Keratinocyte (primary cell): ENCODE results near the gene RBM10. TPM values are rescaled to one million over a fixed set of nuclear protein-coding genes. Genes with fewer than 3 reads are reported as not detected.

Source experiments
- DNase-seq: peaks from one replicate; pipeline ENCODE4 v3.0.0-alpha.2; 2011; ENCODE audit warnings: low read depth, missing footprints, low spot score
- FAIRE-seq: peaks from 2 replicates; lab custom pipeline; 2011; peaks lifted over from hg19 to GRCh38; lab: Jason Lieb, UNC
- H2AFZ ChIP-seq: 2 replicates; pipeline ENCODE4 v1.6.0; 2012; ENCODE audit warnings: low read length, control low read depth, inconsistent platforms; ENCODE audit not compliant: control insufficient read depth
- H3K27ac ChIP-seq: 2 replicates; pipeline ENCODE4 v1.5.1; 2011; ENCODE audit warnings: low read length; ENCODE audit not compliant: control insufficient read depth, insufficient read depth
- H3K27me3 ChIP-seq: 3 replicates; pipeline ENCODE4 v1.6.0; 2011; ENCODE audit warnings: low read length; ENCODE audit not compliant: control insufficient read depth, insufficient read depth; ENCODE audit errors: extremely low read depth
- H3K36me3 ChIP-seq, 2 experiments: 2 replicates in 1 of 2; 3 replicates in 1 of 2; pipeline ENCODE4 v1.5.1; 2011; ENCODE audit warnings: low read length in 2 of 2, mild to moderate bottlenecking in 1 of 2; ENCODE audit not compliant: control insufficient read depth in 2 of 2, insufficient read depth in 2 of 2; ENCODE audit errors: extremely low read depth in 1 of 2
- H3K4me1 ChIP-seq: 3 replicates; pipeline ENCODE4 v1.5.1; 2011; ENCODE audit warnings: low read length; ENCODE audit not compliant: control insufficient read depth, insufficient read depth; ENCODE audit errors: extremely low read depth
- H3K4me2 ChIP-seq: 3 replicates; pipeline ENCODE4 v1.6.0; 2011; ENCODE audit warnings: low read depth, low read length; ENCODE audit not compliant: control insufficient read depth, insufficient read depth; ENCODE audit errors: extremely low read depth
- H3K4me3 ChIP-seq, 3 experiments: fragments of 200-600 bp in 1 of 3; sonication (generic) in 1 of 3; 2 replicates in 2 of 3; 3 replicates in 1 of 3; pipeline ENCODE4 v1.5.1; 2011 to 2016; ENCODE audit warnings: low read length in 3 of 3, mild to moderate bottlenecking in 3 of 3, control low read depth in 2 of 3, inconsistent platforms in 1 of 3, low read depth in 1 of 3, mixed read lengths in 1 of 3, mixed run types in 1 of 3, moderate library complexity in 1 of 3; ENCODE audit not compliant: control insufficient read depth in 2 of 3, insufficient read depth in 2 of 3; ENCODE audit errors: extremely low read depth in 1 of 3
- H3K79me2 ChIP-seq: 2 replicates; pipeline ENCODE4 v1.6.0; 2012; ENCODE audit warnings: low read length; ENCODE audit not compliant: control insufficient read depth, insufficient read depth
- H3K9ac ChIP-seq: 3 replicates; pipeline ENCODE4 v1.6.0; 2011; ENCODE audit warnings: low read length; ENCODE audit not compliant: control insufficient read depth, insufficient read depth; ENCODE audit errors: extremely low read depth
- H3K9me1 ChIP-seq: 3 replicates; pipeline ENCODE4 v1.6.0; 2011; ENCODE audit warnings: low read length; ENCODE audit not compliant: control insufficient read depth, insufficient read depth; ENCODE audit errors: extremely low read depth
- H3K9me3 ChIP-seq: 2 replicates; pipeline ENCODE4 v1.5.1; 2012; ENCODE audit warnings: low read depth, low read length; ENCODE audit not compliant: control insufficient read depth
- H4K20me1 ChIP-seq: 3 replicates; pipeline ENCODE4 v1.6.0; 2011; ENCODE audit warnings: low read length; ENCODE audit not compliant: control insufficient read depth, insufficient read depth; ENCODE audit errors: extremely low read depth
- EZH2 ChIP-seq: IDR thresholded peaks from one replicate; pipeline ENCODE4 v1.6.1; 2012; ENCODE audit warnings: inconsistent platforms, mild to moderate bottlenecking, low read length, moderate library complexity
- dilution Hi-C: fragments of 300-500 bp; cut with MboI; formaldehyde crosslinking; loops from one replicate; pipeline ENCODE4 v1.7.0; 2020; ENCODE audit warnings: low sequenced_read_pairs; ENCODE audit not compliant: extremely low pct_ligation_motif_present
- polyA plus RNA-seq, 5 experiments: library from polyadenylated mRNA; depleted of rRNA in 3 of 5; stranded (reverse) in 3 of 5; stranded (forward) in 1 of 5; unstranded in 1 of 5; fragments of >200 nt; gene quantifications; 1 replicate in 1 of 5; 2 replicates in 3 of 5; 3 replicates in 1 of 5; pipeline versions ENCODE4 v1.2.1 to v1.2.3, GENCODE V29; 2011 to 2012; ENCODE audit warnings: missing spikeins in 2 of 5, low read depth in 1 of 5, low replicate concordance in 1 of 5
- small RNA-seq, 3 experiments: library from RNA; depleted of rRNA; stranded (forward); fragments of <200 nt; gene quantifications; one replicate each; pipeline ENCODE3, GENCODE V24; 2012; ENCODE audit warnings: low read depth in 3 of 3, low replicate concordance in 1 of 3; ENCODE audit not compliant: insufficient read length in 3 of 3
- TF ChIP-seq, protein P1 (sequence below), 3 experiments: IDR thresholded peaks in 1 of 3; conservative IDR thresholded peaks in 1 of 3; optimal IDR thresholded peaks in 1 of 3; 2 replicates in 2 of 3; 3 replicates in 1 of 3; pipeline versions ENCODE3 to v1.5.1; 2011; ENCODE audit warnings: low read length in 3 of 3, mild to moderate bottlenecking in 3 of 3, moderate library complexity in 2 of 3, control low read depth in 1 of 3, inconsistent platforms in 1 of 3; ENCODE audit not compliant: insufficient read depth in 2 of 3; ENCODE audit errors: extremely low read depth in 1 of 3

The RBM10 gene
- polyA plus RNA-seq, 1 donor (not counting 4 experiments of a cell fraction or from before 2014, with no cell fraction given) = 10.8 TPM

DNA sequence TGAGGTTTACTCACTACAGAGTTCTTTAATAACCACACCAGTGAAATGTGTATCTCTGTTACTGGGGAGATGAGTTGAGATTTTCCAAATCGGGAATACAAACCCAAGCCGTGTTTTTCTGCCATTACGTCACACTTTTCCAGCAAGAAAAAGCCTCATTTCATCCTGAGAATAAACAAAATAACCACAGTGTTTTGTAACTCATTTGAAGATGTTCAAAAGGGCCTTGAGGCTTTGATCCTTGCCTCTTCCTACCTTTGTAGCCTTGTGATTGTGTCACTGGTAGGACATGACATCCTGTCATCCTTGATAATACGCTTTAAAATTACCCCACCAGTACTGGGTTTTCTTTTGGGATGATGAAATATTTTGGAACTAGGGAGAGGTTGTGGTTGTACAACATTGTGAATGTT is 90.7 kb downstream of the RBM10 start:
- H3K4me3 ChIP-seq = no peak overlapping the region
- TF ChIP-seq, protein P1, sequence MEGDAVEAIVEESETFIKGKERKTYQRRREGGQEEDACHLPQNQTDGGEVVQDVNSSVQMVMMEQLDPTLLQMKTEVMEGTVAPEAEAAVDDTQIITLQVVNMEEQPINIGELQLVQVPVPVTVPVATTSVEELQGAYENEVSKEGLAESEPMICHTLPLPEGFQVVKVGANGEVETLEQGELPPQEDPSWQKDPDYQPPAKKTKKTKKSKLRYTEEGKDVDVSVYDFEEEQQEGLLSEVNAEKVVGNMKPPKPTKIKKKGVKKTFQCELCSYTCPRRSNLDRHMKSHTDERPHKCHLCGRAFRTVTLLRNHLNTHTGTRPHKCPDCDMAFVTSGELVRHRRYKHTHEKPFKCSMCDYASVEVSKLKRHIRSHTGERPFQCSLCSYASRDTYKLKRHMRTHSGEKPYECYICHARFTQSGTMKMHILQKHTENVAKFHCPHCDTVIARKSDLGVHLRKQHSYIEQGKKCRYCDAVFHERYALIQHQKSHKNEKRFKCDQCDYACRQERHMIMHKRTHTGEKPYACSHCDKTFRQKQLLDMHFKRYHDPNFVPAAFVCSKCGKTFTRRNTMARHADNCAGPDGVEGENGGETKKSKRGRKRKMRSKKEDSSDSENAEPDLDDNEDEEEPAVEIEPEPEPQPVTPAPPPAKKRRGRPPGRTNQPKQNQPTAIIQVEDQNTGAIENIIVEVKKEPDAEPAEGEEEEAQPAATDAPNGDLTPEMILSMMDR (optimal IDR thresholded peaks at IDR 0.05 in 1 of 3, IDR thresholded peaks at IDR 0.05 in 1 of 3, conservative IDR thresholded peaks at IDR 0.05 in 1 of 3; ENCODE audit: extremely low read depth in 1 of 3, insufficient read depth in 2 of 3, low read length in 3 of 3) = no peak
- TF ChIP-seq EZH2 = no peak
- DNase-seq = no peak
- no peaks in the 10 kb centered on the region for H4K20me1 ChIP-seq
- dilution Hi-C loops = no loop called here
- no peaks in the 10 kb centered on the region for H3K36me3 ChIP-seq
- no peak overlapping the region for H3K9ac ChIP-seq
- no peak overlapping the region for H3K4me2 ChIP-seq
- no peaks in the 10 kb centered on the region for H3K9me1 ChIP-seq
- no peaks in the 10 kb centered on the region for H3K27me3 ChIP-seq
- H2AFZ ChIP-seq = no peak overlapping the region
- H3K27ac ChIP-seq = no peak overlapping the region
- peaks cover 10% of the 10 kb centered on the region for H3K79me2 ChIP-seq
- no peaks in the 10 kb centered on the region for H3K9me3 ChIP-seq
- H3K4me1 ChIP-seq = peaks cover 5% of the 10 kb centered on the region
- no peak for FAIRE-seq

Small RNA genes lying within 50 kb of the gene (small RNA-seq; reads per million reads assigned to genes)
- gene RNU12-2P = 0 reads per million in 3 experiments

Other genes with a start within 250 kb of the RBM10 start
- 4.8 to 8.2 TPM (median 6.3 TPM) in 3 replicates for gene JADE3, start 232.8 kb upstream of the RBM10 start, polyA plus RNA-seq
- not detected in 3 replicates for gene RGN, start 66.8 kb upstream of the RBM10 start, polyA plus RNA-seq
- gene NDUFB11, start 519 bp upstream of the RBM10 start, polyA plus RNA-seq = 39.3 to 46.3 TPM (median 41.3 TPM) in 3 replicates
- 236 to 317 TPM (median 309 TPM) in 3 replicates for gene UBA1, start 48.6 kb downstream of the RBM10 start, polyA plus RNA-seq
- 79.3 to 134 TPM (median 89.5 TPM) in 3 replicates for gene CDK16, start 73.5 kb downstream of the RBM10 start, polyA plus RNA-seq
- 4.2 to 12.0 TPM (median 6.3 TPM) in 3 replicates for gene USP11, start 87.8 kb downstream of the RBM10 start, polyA plus RNA-seq
- gene ZNF157, start 225.4 kb downstream of the RBM10 start, polyA plus RNA-seq = 0.06 to 0.12 TPM (median 0.06 TPM) in 3 replicates